H1 (cell line): ENCODE measurements around the gene TSGA10. TPM values are rescaled to one million over a fixed set of nuclear protein-coding genes. Genes with fewer than 3 reads are reported as not detected.

ENCODE experiments used
- JUN ChIP-seq: IDR thresholded peaks from 2 replicates; pipeline ENCODE4 v1.6.1; 2011; ENCODE audit warnings: low read depth, mild to moderate bottlenecking, improper control_type of control experiment, low read length
- SP2 ChIP-seq: IDR thresholded peaks from 2 replicates; pipeline ENCODE4 v1.6.1; 2012; ENCODE audit warnings: mild to moderate bottlenecking, low read length, inconsistent platforms
- polyA plus RNA-seq, 7 experiments: library from polyadenylated mRNA; depleted of rRNA in 3 of 7; stranded (reverse) in 5 of 7; unstranded in 2 of 7; fragments of >200 nt in 5 of 7; fragments of 200-250 nt in 2 of 7; gene quantifications; 1 replicate in 5 of 7; 2 replicates in 1 of 7; 4 replicates in 1 of 7; pipeline versions ENCODE4 v1.2.1 to v1.2.3, GENCODE V29; 2011 to 2013; ENCODE audit warnings: missing spikeins in 2 of 7, mixed read lengths in 2 of 7
- total RNA-seq: library from RNA; stranded (reverse); fragmentation: NEBNext Ultra II Directional; extraction: Animal tissue kit (Norgen Biotek cat#: 25700); gene quantifications from 2 replicates; pipeline ENCODE4 v1.2.1, GENCODE V29; 2021

Gene TSGA10
- total and polyA plus RNA-seq, 2 of the 8 experiments (the other 6 are each of a cell fraction or from before 2014, with no cell fraction given) = 2.2 to 7.4 TPM

DNA sequence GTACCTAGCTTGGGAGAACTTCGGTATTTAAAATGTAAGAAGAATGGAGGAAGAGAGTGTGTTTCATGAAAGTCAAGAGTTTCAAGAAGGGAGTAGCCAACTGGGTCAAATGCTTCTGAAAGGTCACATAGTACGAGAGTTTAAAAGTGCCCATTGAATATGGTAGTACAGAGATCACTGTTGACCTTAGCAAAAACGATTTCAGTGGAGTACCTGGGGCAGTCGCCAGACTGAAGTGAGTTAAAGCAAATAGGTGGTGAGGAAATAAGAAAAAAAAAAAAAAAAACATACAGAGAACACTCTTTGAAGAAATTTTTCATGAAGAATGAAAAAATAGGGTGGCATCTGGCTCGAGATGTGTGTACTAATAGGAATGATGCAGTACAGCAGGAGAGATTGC lies 11.5 kb upstream of the TSGA10 start (continued):
- TF ChIP-seq SP2 (no peak), JUN (no peak)
